TTC549 (cell line): ENCODE data around the gene MAPK12.

Experiments used
- FAIRE-seq: peaks from 2 replicates; lab custom pipeline; 2012; peaks lifted over from hg19 to GRCh38; lab: Jason Lieb, UNC

MAPK12 gene

GRCh38 chr22:50299785-50300619 is 38.5 kb upstream of the MAPK12 start:
- no peak for FAIRE-seq

- FAIRE-seq: no peak
Measured at GRCh38 chr22:50298937-50299784, 37.7 kb upstream of the MAPK12 start.

GRCh38 chr22:50298266-50298637 is 36.8 kb upstream of the MAPK12 start:
- FAIRE-seq: no peak

- no peak for FAIRE-seq
Measured at GRCh38 chr22:50297510-50298265, 36.2 kb upstream of the MAPK12 start.

- no peak for FAIRE-seq
Measured at GRCh38 chr22:50296658-50297490, 35.4 kb upstream of the MAPK12 start.

- no peak for FAIRE-seq
Measured at GRCh38 chr22:50294319-50294656, 32.8 kb upstream of the MAPK12 start.

GRCh38 chr22:50293441-50294318 is 32.2 kb upstream of the MAPK12 start:
- no peak for FAIRE-seq

GRCh38 chr22:50292643-50293440 is 31.4 kb upstream of the MAPK12 start:
- FAIRE-seq: no peak

GRCh38 chr22:50289942-50290630 is 28.6 kb upstream of the MAPK12 start:
- no peak for FAIRE-seq

GRCh38 chr22:50289151-50289941 is 27.9 kb upstream of the MAPK12 start:
- FAIRE-seq: no peak

- FAIRE-seq: no peak
Measured at GRCh38 chr22:50287731-50288130, 26.2 kb upstream of the MAPK12 start.

GRCh38 chr22:50286701-50287318 is 25.3 kb upstream of the MAPK12 start:
- FAIRE-seq: no peak

- FAIRE-seq: no peak
Measured at GRCh38 chr22:50286275-50286674, 24.8 kb upstream of the MAPK12 start.

GRCh38 chr22:50285568-50286229 is 24.2 kb upstream of the MAPK12 start:
- FAIRE-seq: no peak

GRCh38 chr22:50284479-50284878 is 23.0 kb upstream of the MAPK12 start:
- no peak for FAIRE-seq

GRCh38 chr22:50283821-50284220 is 22.3 kb upstream of the MAPK12 start:
- FAIRE-seq: no peak

- FAIRE-seq: no peak
Measured at GRCh38 chr22:50282361-50283155, 21.1 kb upstream of the MAPK12 start.
